Measurements from ENCODE around the gene ADAT3. TPM values are rescaled to one million over a fixed set of nuclear protein-coding genes. Genes with fewer than 3 reads are reported as not detected.

The ADAT3 gene
- total RNA-seq, 6 experiments from 2014 or later = 1.8 to 5.3 (median 2.7) TPM

DNA sequence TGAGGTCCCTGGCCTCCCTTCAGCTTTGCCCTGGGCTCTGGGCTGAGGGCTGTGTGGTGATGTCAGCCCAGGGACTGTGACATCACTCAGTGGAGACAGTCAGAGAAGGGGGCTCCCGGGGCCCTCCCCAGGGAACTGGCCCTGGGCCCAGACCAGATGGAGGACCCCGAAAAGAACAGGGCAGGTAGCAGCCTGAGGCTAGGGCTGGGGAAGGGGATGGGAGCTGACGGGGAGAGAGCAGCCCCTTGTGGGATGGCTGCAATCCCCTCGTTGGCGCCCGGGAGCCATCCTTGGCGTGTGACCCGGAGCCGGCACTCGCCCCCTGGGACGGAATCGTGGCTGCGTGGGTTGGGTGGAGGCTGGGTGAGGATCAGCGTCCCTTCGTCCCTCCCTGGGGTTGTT is 49.3 kb downstream of the ADAT3 start:
- H3K9me3 ChIP-seq = no peaks in the 10 kb centered on the region
- ATAC-seq (no peak), DNase-seq (no peak)
- TF ChIP-seq, protein P1, sequence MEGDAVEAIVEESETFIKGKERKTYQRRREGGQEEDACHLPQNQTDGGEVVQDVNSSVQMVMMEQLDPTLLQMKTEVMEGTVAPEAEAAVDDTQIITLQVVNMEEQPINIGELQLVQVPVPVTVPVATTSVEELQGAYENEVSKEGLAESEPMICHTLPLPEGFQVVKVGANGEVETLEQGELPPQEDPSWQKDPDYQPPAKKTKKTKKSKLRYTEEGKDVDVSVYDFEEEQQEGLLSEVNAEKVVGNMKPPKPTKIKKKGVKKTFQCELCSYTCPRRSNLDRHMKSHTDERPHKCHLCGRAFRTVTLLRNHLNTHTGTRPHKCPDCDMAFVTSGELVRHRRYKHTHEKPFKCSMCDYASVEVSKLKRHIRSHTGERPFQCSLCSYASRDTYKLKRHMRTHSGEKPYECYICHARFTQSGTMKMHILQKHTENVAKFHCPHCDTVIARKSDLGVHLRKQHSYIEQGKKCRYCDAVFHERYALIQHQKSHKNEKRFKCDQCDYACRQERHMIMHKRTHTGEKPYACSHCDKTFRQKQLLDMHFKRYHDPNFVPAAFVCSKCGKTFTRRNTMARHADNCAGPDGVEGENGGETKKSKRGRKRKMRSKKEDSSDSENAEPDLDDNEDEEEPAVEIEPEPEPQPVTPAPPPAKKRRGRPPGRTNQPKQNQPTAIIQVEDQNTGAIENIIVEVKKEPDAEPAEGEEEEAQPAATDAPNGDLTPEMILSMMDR (IDR thresholded peaks at IDR 0.05) = no peak
- no peak for TF ChIP-seq POLR2A (IDR thresholded peaks at IDR 0.05)
- H3K27me3 ChIP-seq = no peaks in the 10 kb centered on the region
- no peak overlapping the region for H3K4me3 ChIP-seq
- H3K27ac ChIP-seq = no peak overlapping the region
- WGBS (ENCODE audit: insufficient coverage, low coverage, low lambda C conversion rate, missing lambda C conversion rate) = 70% methylated on average over 2 of the region's 15 CpGs
- intact Hi-C loops (cut with DNase I) = no loop called here
- no peaks in the 10 kb centered on the region for H3K4me1 ChIP-seq
- H3K36me3 ChIP-seq = no peaks in the 10 kb centered on the region

- ATAC-seq (no peak), DNase-seq (no peak)
- intact Hi-C loops (cut with DNase I) = no loop called here
Observed at GRCh38 chr19:1955171-1956121, 50.2 kb downstream of the ADAT3 start.

DNA sequence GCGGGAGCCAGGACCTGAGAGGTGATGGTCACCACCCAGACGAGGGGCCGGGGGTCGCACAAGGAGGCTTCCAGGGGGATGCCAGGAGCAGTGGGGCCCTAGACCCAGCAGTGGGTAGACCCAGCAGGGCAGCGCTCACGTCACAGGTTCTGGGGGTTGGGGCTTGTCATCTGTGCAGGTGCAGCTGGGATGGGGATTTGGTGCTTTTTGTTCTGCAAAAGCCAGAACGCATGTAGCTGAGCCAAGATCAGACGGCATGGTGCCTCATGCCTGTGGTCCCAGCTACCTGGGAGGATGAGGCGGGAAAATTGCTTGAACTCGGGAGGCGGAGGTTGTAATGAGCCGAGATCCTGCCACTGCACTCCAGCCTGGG is 50.9 kb downstream of the ADAT3 start:
- H3K9me3 ChIP-seq = no peaks in the 10 kb centered on the region
- TF ChIP-seq, protein P1 (IDR thresholded peaks at IDR 0.05) = no peak
- TF ChIP-seq POLR2A (IDR thresholded peaks at IDR 0.05) = no peak
- no peak overlapping the region for H3K4me3 ChIP-seq
- DNase-seq = no peak
- no peaks in the 10 kb centered on the region for H3K4me1 ChIP-seq
- ATAC-seq = no peak
- intact Hi-C loops (cut with DNase I) = no loop called here
- no peaks in the 10 kb centered on the region for H3K36me3 ChIP-seq
- no peak overlapping the region for H3K27ac ChIP-seq
- no peaks in the 10 kb centered on the region for H3K27me3 ChIP-seq
- 89% methylated on average over 2 of the region's 12 CpGs for WGBS (ENCODE audit: insufficient coverage, low coverage, low lambda C conversion rate, missing lambda C conversion rate)

More at GRCh38 chr19:1955171-1956121, 50.2 kb downstream of the ADAT3 start:
- Histone ChIP-seq H3K36me3 (no peaks in the 10 kb centered on the region), H3K27me3 (no peaks in the 10 kb centered on the region), H3K27ac (no peak overlapping the region), H3K9me3 (no peaks in the 10 kb centered on the region), H3K4me1 (no peaks in the 10 kb centered on the region), H3K4me3 (no peak overlapping the region)
- WGBS (ENCODE audit: insufficient coverage, low coverage, low lambda C conversion rate, missing lambda C conversion rate) = 50% methylated on average over 4 of the region's 51 CpGs
- TF ChIP-seq POLR2A (IDR thresholded peaks at IDR 0.05) = no peak
- TF ChIP-seq, protein P1 (IDR thresholded peaks at IDR 0.05) = no peak

- TF ChIP-seq, protein P1 (IDR thresholded peaks at IDR 0.05) = no peak
- no peak for TF ChIP-seq POLR2A (IDR thresholded peaks at IDR 0.05)
- Histone ChIP-seq H3K4me3 (no peak overlapping the region), H3K27ac (no peak overlapping the region), H3K27me3 (no peaks in the 10 kb centered on the region), H3K36me3 (no peaks in the 10 kb centered on the region), H3K9me3 (no peaks in the 10 kb centered on the region), H3K4me1 (no peaks in the 10 kb centered on the region)
- WGBS (ENCODE audit: insufficient coverage, low coverage, low lambda C conversion rate, missing lambda C conversion rate) = 84% methylated on average over 6 of the region's 28 CpGs
- intact Hi-C loops (cut with DNase I) = no loop called here
- ATAC-seq (no peak), DNase-seq (no peak)
Observed at GRCh38 chr19:1956868-1957492, 51.8 kb downstream of the ADAT3 start.
